HG03139 (cell line): ENCODE measurements around the gene EVI5.
"Not testable (repeated sequence)": the region's sequence is repeated elsewhere in the genome, so short reads cannot be mapped to it uniquely, and the experiment has no call there.

Experiments used
- ATAC-seq: cut with Tn5 transposase; IDR thresholded peaks from one replicate; pipeline ENCODE4 v1.9.1; 2021; ENCODE audit not compliant: unreplicated experiment

Gene EVI5

DNA sequence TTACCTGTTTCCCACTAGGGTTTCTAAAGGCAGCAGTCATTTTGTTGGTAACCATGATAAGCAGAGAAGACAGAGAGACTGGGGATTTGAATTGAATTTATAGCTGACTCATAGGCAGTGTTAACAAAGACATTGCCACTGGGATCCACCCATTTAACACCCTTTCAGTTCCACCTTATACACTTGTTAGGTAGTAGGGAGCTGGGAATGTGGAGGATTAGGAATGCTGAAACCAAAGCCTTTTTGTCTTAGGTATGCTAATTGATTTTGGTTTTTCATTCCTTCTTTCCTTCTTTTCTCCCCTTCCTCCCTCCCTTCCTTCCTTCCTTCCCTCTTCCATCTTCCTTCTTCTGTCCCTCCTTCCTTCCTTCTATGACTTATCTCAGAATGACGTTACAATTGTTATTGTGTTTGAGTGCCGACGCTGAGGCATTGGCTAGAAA, 7.5 kb upstream of the EVI5 start:
- ATAC-seq = no peak

DNA sequence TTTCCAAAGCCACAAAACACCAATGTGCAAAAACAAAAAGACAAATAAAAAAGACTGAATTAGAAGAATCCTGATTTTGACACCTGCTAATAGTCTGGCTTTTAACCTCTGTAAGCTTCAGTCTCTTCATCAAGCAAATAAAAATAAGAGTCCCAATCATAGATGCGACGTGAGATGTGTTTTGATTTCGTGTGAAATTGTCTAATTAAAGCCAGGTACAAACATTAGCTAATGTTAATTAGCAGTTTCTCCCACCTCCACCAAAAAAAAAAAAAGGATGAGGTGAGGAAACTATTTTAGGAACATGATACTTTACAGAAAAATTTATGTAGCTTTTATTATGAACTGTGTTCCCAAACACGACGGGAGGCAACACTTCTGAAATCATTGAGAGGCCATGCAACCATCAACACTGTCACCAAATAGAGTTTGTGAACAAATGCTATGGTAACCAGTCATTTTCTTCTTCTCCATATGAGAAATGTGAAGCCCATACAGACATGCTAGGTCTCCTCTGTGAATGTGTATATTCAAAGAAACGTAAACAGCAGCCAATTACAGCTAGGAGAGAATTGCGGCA, 6.7 kb upstream of the EVI5 start:
- ATAC-seq = no peak

DNA sequence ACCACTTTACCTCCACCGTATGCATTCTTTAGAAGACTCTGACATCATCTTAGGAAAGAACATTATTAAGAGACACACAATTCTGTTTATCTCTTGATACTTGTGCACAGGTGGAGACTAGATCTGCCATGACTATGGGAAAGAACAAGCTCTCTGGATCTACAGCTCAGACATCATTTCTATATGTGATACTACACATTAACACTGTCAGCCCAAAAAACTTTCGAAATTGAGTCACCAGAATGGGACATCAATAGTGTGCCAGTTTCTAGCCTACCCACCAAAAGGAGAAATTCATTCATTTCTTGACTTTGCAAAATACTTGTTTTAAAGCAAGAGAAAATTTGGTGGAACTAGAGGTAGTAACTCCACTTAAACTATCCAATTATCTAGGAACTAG, 6.0 kb upstream of the EVI5 start:
- ATAC-seq = no peak

DNA sequence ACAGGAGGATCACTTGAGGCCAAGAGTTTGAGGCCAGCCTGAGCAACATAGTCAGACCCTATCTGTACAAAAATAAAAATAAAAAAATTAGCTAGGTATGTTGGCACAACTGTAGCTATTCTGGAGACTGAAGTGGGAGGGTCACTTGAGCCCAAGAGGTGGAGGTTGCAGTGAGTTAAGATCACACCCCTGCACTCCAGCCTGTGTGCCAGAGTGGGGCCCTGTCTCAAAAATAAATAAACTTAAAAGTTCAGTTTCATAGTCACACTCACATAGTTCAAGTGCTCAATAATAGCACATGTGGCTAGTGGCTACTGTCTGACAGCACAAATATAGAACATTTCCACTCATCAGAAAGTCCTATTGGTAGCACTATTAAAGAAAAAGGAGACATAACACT, 5.2 kb upstream of the EVI5 start:
- ATAC-seq = no peak

DNA sequence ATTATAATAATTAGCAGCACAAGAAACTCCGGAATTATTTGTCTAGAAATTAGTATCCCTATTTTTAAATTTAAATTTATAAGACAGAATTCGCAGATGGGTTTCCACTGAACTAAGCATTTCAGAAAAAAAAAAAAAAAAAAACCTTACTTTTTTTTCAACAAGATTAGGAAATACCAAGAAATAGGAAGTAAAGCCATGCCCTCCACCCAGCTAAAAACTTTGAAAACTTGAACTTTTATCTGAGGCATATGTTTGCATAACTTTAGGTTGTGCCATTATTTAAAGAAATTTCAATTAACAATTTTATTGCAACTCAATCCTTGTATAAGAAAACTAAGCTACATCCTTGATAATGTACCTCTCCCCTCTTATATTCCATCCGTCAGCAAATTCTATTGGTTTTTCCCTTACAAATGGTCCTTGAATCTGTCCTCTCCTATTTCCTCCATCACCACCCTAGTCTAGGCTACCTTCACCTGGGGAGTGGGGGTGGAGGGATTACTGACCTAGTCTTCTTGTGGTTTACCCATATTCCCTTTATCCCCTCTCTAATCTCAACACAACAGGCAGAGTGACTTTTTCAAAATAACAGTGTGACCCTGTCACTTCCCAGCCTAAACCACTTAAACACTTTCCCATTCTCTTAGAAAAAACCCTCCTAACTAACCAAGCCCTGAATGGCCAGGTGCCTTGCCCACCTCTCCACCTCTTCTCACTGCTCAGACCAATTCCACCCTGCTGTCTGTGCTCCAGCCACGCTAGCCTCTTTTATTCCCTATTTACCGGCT, 1.4 kb upstream of the EVI5 start:
- ATAC-seq = no peak

DNA sequence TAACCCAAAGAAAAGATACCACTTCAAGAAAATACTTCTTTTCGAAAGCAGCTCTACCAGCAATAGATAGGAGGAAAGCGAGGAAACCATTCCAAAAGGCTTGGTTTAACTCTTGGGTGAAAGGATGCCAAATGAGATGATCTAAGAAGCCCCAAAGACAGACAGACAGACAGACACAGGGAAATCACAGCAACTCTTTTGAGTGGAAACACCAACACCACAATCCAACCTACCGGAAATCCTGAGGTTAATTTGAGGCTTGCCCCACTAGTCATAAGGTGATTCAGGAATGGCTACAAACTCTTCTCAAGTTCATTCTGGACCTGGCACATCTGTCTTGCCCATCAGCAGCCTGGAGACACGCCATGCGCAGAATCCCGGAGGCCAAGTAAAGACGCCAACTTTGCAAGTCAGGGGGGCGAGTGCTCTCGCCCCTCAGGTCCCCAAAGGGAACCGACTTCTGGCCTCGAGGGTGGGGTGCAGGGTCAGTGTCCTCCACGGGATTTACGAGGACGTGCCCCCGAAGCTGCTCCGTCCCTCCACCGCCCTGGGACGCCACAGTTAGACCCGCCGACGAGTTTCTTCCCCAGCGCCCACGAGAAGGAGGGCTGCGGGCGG, 778 bp downstream of the EVI5 start:
- ATAC-seq = no peak

DNA sequence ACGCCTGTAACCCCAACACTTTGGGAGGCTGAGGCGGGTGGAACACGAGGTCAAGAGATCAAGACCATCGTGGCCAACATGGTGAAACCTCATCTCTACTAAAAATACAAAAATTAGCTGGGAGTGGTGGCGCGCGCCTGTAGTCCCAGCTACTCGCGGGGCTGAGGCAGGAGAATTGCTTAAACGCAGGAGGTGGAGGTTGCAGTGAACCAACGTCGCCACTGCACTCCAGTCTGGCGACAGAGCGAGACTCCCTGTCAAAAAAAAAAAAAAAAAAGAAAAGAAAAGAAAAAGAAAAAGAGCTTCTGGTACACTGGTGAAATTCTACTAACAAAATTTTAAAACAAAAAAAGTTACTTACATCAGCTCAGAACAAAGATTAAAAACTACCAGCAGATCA, 1.4 kb downstream of the EVI5 start:
- not testable (repeated sequence) for ATAC-seq

DNA sequence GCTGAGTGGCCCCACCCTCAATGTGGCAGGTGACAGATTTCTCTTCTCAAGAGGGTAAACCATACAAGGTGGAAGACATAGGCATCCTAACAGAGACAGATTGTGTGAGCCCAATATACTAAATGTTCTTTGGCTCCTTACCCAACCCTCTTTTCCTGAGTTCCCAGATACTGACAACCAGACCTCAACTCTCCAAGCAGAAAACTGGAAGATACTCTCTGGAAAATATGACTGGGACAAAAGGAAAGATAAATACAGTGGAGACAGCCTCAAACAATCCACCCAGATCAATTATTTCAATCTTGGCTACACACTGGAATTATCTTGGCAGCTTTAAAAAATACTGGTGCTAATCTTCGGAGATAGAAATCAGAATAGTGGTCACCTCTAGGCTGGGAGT, 6.5 kb downstream of the EVI5 start:
- no peak for ATAC-seq

DNA sequence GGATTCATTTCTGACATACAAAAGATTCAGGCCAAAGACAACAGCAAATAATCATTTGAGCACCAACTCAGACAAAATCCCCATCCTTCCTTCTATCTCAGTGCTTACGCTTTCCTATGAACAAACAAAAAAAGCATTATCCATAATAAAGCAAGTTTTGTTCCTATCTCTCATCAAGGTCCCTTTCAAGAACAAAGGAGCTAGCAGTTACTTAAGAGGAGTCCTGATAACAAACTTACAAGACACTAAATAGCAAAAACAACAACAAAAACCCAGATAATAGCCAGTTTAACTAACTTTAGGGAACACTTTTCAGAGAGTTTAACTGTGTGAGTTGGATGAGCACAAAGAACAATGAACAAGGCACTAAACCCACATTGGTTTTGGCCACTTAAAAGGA, 10.5 kb downstream of the EVI5 start:
- ATAC-seq = no peak

DNA sequence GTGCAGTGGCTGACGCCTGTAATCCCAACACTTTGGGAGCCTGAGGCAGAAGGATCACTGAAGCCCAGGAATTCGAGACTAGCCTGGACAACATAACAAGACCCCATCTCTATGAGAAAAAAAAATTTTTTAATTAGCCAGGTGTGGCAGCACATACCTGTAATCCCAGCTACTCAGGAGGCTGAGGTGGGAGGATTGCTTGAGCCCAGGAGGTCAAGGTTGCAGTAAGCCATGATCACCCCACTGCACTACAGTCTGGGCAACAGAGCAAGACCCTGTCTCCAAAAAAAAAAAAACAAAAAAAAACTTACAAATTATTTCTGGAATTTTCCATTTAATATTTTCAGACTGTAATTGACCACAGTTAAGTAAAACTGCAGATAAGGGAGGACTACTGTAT, 11.2 kb downstream of the EVI5 start:
- ATAC-seq = not testable (repeated sequence)

DNA sequence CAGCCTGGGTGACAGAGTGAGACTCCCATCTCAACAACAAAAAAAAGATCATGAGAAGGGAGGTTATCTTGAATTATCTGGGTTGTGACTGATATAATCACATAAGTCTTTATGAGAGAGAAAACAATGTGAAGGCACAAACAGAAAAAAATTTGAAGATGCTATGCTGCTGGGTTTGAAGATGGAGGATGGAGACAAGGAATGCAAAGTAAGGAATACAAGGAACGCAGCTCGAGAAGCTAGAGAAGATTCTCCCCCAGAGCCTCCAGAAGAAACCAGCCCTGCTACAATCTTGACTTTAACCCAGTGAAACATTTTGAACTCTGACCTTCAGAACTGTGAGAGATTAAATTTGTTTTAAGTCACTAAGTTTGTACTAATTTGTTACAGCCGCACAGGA, 15.1 kb downstream of the EVI5 start:
- no peak for ATAC-seq

DNA sequence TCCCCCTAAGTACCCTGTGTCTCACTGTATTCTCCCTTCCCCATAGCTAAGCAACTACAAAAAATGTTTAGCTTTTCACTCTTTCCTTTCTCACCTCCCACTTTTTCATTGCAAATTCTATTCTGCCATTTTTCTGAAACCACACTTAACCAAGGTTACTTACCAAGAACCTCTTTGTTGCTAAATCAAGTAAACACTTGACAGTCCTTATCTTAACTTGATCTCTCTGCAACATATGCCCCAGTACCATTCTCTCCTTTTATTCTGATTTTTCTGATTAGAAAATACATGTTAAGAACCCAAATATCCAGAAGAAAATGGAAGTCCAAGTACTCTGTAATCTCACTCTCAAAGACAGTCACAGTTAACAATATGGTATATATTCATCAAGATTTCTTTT, 16.0 kb downstream of the EVI5 start:
- no peak for ATAC-seq

DNA sequence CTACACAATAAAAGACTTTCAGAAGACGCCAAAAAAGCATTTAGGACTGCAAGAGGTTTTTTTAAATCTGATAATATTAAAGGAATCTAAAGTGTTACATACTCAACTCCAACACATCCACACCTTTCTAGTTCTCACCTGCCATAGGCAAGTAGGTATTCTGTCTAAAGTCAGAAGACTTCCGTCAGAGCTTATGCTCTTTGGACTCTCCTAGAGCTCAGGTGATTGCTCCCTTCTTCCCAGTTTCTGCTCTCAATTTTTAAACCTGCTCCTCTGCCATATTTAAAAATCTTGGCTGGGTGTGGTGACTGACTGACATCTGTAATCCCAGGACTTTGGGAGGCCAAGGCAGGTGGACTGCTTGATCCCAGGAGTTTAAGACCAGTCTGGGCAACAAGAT, 16.6 kb downstream of the EVI5 start:
- ATAC-seq = no peak

DNA sequence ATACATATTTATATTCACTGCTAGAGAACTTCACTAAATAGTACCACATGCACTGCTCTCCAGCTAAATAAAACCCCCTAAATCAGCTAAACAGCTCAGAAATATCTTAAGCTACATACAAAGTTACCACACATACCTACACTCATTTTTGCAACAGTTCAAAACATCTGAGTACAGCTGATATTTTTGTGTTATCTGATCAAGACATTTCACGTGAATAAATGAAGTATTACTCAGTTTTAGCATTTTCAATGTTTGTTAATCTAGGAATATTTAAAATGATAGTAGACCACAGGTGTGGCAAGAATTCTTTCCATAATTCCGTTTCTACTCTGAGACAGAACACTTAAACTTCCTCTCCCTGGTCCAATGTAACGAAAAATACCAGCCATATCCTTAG, 20.8 kb downstream of the EVI5 start:
- no peak for ATAC-seq

DNA sequence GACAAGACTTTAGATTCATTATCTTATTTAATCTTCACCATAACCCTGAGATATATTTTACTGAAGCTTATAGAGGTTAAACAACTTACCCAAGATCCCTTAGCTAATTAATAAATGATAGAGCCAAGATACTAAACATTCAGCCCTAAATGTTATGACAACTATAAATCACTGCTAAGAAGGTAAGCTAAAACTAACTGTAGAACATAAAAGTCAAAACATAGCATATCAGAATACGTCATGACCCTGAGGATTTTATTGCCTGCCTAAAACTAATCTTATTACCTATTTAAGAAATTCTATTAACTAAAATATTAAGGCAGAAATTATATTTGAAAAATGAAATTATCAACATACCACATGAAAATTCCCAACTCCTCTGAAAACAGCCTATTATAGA, 22.6 kb downstream of the EVI5 start:
- ATAC-seq = no peak

DNA sequence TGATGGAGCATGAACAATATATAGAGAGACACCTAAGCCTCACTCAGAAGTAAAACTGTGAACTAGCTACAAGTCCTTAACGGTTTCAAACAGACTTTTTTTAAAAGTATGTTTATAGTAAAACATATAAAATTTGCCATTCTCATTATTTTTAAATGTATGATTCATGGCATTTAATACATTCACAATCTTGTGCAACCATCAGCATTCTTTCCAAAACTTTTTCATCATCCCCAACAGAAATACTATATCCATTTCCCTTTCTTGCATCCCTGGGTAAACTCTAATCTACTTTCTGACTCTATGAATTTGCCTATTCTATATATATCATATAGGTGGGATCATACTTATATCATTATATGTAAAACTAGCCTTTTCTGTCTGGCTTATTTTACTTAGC, 25.5 kb downstream of the EVI5 start:
- no peak for ATAC-seq

DNA sequence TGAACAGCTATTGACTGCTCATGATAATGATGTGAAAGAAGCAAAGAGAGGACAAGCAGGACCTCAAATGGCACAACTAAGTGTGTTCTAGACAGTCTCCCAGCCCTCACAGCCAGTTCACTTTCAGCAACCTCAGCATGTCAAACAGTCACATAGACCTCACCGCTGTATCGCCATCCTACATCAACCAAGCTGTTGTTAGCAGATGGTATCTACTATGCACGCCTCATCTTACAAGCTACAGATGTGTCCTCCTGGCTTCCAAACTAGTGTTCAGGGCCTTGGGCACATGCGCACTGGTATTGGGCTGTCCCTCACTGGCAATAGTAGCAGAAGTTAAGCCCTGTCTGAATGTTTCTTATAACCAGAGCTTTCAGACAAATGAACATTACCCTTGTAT, 28.4 kb downstream of the EVI5 start:
- no peak for ATAC-seq

DNA sequence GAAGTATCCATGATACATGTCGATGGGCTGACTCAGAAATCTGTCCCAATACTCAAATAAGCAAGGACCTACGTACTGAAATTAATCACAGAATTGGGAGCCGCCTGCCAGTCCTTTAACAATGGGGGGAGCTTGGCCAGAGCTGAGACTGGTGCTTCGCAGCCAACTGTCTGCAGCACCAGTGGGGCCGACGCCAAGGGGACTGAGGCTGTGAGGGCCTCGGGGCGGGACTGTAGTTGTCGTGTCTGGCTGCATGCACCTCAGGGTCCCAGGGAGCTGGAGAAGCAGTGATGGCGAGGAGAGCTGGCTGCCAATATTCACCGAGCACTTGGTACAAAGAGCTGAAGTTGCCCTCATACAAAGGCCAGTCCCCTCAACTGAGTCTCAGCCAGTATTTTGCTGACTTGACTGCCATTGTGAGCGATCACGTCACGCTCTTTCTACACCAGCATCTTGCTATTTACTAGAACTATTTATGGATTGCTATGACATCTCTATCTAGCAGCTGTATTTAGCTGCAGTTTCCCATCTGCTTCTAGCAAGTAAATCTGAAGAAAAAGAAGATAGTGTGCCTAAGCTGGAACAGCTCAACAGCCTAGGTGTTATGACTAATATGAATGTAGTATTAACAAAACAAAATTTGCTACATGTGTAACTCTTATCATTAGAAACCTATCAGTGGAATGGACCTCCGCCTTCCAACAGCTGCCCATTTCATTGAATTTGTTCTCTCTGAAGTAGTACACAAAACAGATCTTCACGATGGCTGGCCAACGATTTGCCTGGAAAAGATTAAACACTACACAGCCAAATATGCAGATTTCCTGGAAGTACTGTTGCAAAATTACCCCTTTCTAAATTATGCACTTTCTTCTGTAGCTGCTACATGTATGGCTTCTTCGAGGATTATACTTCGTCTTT, 29.1 kb downstream of the EVI5 start:
- no peak for ATAC-seq

DNA sequence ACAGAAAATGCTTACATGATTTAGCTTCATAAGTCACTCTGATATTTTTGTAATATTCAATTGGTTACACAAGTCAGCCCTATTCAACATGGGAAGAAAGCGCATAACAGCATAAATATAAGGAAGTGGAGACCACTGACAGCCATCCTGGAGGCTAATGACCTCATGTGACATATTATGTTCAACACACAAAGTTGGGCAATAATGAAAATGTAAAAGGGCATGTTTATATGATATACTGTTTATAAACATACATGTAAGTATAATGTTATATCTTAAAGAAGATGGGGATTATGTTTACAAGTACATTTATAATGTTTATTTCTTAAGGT, 30.2 kb downstream of the EVI5 start:
- no peak for ATAC-seq

DNA sequence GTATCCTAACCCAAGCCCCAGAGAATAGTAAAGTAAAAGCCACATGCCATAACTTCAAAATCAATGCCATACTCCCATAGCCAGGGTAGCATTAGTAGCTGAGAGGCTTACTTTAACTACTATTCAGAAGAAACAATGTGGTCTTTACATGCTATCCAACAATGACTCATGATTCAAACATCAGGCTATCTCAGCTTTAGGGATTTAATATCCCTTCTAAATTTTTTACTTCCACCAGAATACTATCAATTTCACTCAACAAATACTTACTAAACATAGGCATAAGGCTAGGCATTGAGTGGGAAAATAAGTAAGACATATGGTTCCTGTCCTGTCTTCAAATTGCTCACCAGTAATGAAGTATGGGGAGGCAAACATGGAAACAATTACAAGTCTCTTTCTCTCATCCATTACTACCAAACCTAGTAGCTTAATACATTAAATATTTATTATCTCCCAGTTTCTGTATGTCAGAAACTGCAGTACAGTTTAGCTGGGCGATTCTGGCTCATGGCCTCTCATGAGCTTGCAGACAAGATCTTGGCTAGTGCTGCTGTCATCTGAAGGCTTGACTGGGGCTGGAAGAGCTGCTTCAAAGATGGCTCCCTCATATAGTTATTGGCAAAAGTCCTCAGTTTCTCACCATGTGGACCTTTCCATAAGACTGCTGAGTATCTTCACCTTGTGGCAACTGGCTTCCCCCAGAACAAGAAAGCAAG, 30.7 kb downstream of the EVI5 start:
- ATAC-seq = no peak

DNA sequence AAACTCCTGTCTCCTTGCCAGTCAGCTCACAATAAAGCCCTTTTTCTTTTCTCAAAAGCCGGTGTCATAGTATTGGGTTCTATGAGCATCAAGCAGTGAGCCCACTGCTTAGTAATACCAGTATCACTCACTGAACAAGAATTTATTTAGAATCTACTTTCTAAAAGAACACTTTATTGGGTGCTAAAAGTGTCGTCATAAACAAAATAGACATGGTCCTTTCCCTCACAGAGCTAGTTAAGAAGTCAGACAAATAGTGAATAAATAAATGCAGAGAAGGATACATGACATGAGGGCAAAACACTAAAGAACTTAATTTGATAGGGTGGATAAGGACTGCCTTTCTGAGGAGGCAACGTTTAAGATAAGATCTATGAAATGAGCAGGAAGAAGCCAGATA, 32.2 kb downstream of the EVI5 start:
- no peak for ATAC-seq
